ENCODE measurements around the gene NOL9.

NOL9 gene

GRCh38 chr1:6472391-6472790 is 81.9 kb downstream of the NOL9 start:
- TF ChIP-seq POLR2AphosphoS5 (IDR thresholded peaks at IDR 0.05; ENCODE audit: low read depth): no peak
- TF ChIP-seq REST (IDR thresholded peaks at IDR 0.05; ENCODE audit: insufficient replicate concordance, low read depth): no peak
- TF ChIP-seq GABPA (IDR thresholded peaks at IDR 0.05; ENCODE audit: low read depth): no peak
- TF ChIP-seq CTCF (IDR thresholded peaks at IDR 0.05; ENCODE audit: insufficient read depth, low read length): no peak
- TF ChIP-seq SPI1 (IDR thresholded peaks at IDR 0.05; ENCODE audit: borderline replicate concordance, low read depth): no peak
- H3K27ac ChIP-seq (replicated peaks): no peak overlapping the region
- peaks cover 4% of the 10 kb centered on the region for H3K27me3 ChIP-seq (ENCODE audit: insufficient read depth, poor library complexity, severe bottlenecking)
- no peak overlapping the region for H3K4me3 ChIP-seq (replicated peaks; ENCODE audit: insufficient read depth, low read length)
- no peak for DNase-seq (ENCODE audit: low read depth in 1 of 2, low spot score in 1 of 2)

- no peak overlapping the region for H3K27ac ChIP-seq (replicated peaks)
- H3K4me3 ChIP-seq (replicated peaks; ENCODE audit: insufficient read depth, low read length): no peak overlapping the region
- no peak for DNase-seq (ENCODE audit: low read depth in 1 of 2, low spot score in 1 of 2)
- TF ChIP-seq REST (IDR thresholded peaks at IDR 0.05; ENCODE audit: insufficient replicate concordance, low read depth) (no peak), POLR2AphosphoS5 (IDR thresholded peaks at IDR 0.05; ENCODE audit: low read depth) (no peak), CTCF (IDR thresholded peaks at IDR 0.05; ENCODE audit: insufficient read depth, low read length) (no peak), SPI1 (IDR thresholded peaks at IDR 0.05; ENCODE audit: borderline replicate concordance, low read depth) (no peak), GABPA (IDR thresholded peaks at IDR 0.05; ENCODE audit: low read depth) (no peak)
- peaks cover 5% of the 10 kb centered on the region for H3K27me3 ChIP-seq (ENCODE audit: insufficient read depth, poor library complexity, severe bottlenecking)
Measured at GRCh38 chr1:6471970-6472368, 82.3 kb downstream of the NOL9 start.
